K562 (cell line): ENCODE measurements around the gene RHO. TPM values are rescaled to one million over a fixed set of nuclear protein-coding genes. Genes with fewer than 3 reads are reported as not detected.

Experiments used
- ATAC-seq: fragments of 200-7000 bp; cut with Tn5 transposase; 3 replicates; pipeline ENCODE4 v1.9.1; 2020; ENCODE audit warnings: moderate library complexity
- BruUV-seq: library from RNA; stranded (reverse); fragments of 400-500 nt; replicated peaks from 2 replicates; lab custom pipeline; 2021; lab: Mats Ljungman, UMichigan
- CTCF ChIA-PET: fragments of 300-600 bp; formaldehyde crosslinking; extraction: SDS; loops from one replicate; lab custom pipeline; 2021; ENCODE audit warnings: low intra/inter-chr PET ratio; lab: Yijun Ruan, JAX
- POLR2A ChIA-PET: fragments of 300-600, 350-650 bp; sonication (Branson Sonifier 250); formaldehyde crosslinking; extraction: SDS; loops from one replicate; lab custom pipeline; 2021; ENCODE audit warnings: antibody characterized with exemption, inconsistent platforms; lab: Yijun Ruan, JAX
- DNase-seq, 4 experiments: peaks; one replicate each; pipeline versions ENCODE4 v3.0.0 to v3.0.0-alpha.2; 2011 to 2018; ENCODE audit warnings: low spot score in 3 of 4, mixed read lengths in 3 of 4; ENCODE audit errors: extremely low read depth in 1 of 4
- FAIRE-seq: peaks from 2 replicates; lab custom pipeline; 2011; peaks lifted over from hg19 to GRCh38; lab: Jason Lieb, UNC
- H2AFZ ChIP-seq: 2 replicates; pipeline ENCODE4 v1.6.0; 2011; ENCODE audit warnings: low read depth, low read length, control low read depth, inconsistent platforms
- H3K27ac ChIP-seq: fragments of 200-600 bp; 3 replicates; pipeline ENCODE4 v1.8.0; 2011; ENCODE audit warnings: low read depth, mild to moderate bottlenecking, control low read depth, inconsistent platforms, low read length, moderate library complexity, mixed read lengths; ENCODE audit errors: extremely low read depth
- H3K27me3 ChIP-seq, 2 experiments: fragments of 300-600 bp in 1 of 2; 2 replicates in 1 of 2; 3 replicates in 1 of 2; pipeline versions ENCODE4 v1.6.0 to v1.8.0; 2011; ENCODE audit warnings: inconsistent platforms in 2 of 2, low read length in 2 of 2, mild to moderate bottlenecking in 1 of 2, mixed read lengths in 1 of 2, moderate library complexity in 1 of 2; ENCODE audit not compliant: control insufficient read depth in 2 of 2, insufficient read depth in 2 of 2
- H3K36me3 ChIP-seq: fragments of 300-600 bp; 3 replicates; pipeline ENCODE4 v1.8.0; 2011; ENCODE audit warnings: mild to moderate bottlenecking, low read length, inconsistent platforms; ENCODE audit not compliant: control insufficient read depth, insufficient read depth
- H3K4me1 ChIP-seq, 2 experiments: fragments of 200-600 bp in 1 of 2; replicated peaks in 1 of 2; 2 replicates in 1 of 2; 3 replicates in 1 of 2; pipeline versions ENCODE4 v1.5.1 to v1.8.0; 2011; ENCODE audit warnings: inconsistent platforms in 2 of 2, low read length in 2 of 2, mild to moderate bottlenecking in 1 of 2, mixed read lengths in 1 of 2, moderate library complexity in 1 of 2; ENCODE audit not compliant: control insufficient read depth in 2 of 2, insufficient read depth in 2 of 2
- H3K4me2 ChIP-seq: 2 replicates; pipeline ENCODE4 v1.6.1; 2011; ENCODE audit warnings: low read length, control low read depth, inconsistent platforms, mixed read lengths; ENCODE audit not compliant: insufficient read depth
- H3K4me3 ChIP-seq: fragments of 200-600 bp; sonication (generic), shearing (Covaris generic); 2 replicates; pipeline ENCODE4 v1.5.1; 2016; ENCODE audit warnings: control low read depth, inconsistent platforms
- H3K79me2 ChIP-seq: fragments of 200-600 bp; 3 replicates; pipeline ENCODE4 v1.8.0; 2011; ENCODE audit warnings: low read length, inconsistent platforms; ENCODE audit not compliant: control insufficient read depth, insufficient read depth
- H3K9ac ChIP-seq, 2 experiments: 2 replicates each; pipeline versions ENCODE4 v1.6.0 to v1.6.1; 2011; ENCODE audit warnings: low read depth in 2 of 2, low read length in 2 of 2, control low read depth in 1 of 2, inconsistent platforms in 1 of 2, mild to moderate bottlenecking in 1 of 2, mixed read lengths in 1 of 2; ENCODE audit not compliant: insufficient read depth in 1 of 2
- H3K9me1 ChIP-seq: one replicate; pipeline ENCODE4 v1.6.0; 2011; ENCODE audit warnings: inconsistent platforms, mild to moderate bottlenecking, low read length, moderate library complexity; ENCODE audit not compliant: control insufficient read depth, insufficient read depth
- H3K9me3 ChIP-seq: replicated peaks from 2 replicates; pipeline ENCODE4 v1.5.1; 2011; ENCODE audit warnings: low read depth, low read length, inconsistent platforms; ENCODE audit not compliant: control insufficient read depth, insufficient read depth
- H4K20me1 ChIP-seq: replicated peaks from 2 replicates; pipeline ENCODE4 v1.6.1; 2011; ENCODE audit warnings: low read length, inconsistent platforms, mixed read lengths; ENCODE audit not compliant: control insufficient read depth, insufficient read depth
- EHMT2 ChIP-seq: fragments of 450-650 bp; IDR thresholded peaks from 2 replicates; pipeline ENCODE4 v1.6.1; 2018; ENCODE audit warnings: antibody characterized with exemption
- ELK1 ChIP-seq: sonication (generic); formaldehyde crosslinking; IDR thresholded peaks from 2 replicates; pipeline ENCODE4 v1.8.1; 2022; ENCODE audit warnings: missing genetic modification reagents
- KDM4B ChIP-seq, 2 experiments: fragments of 450-650 bp in 1 of 2; sonication (generic) in 1 of 2; IDR thresholded peaks; 2 replicates each; pipeline ENCODE4 v1.6.1; 2016 to 2017; ENCODE audit warnings: borderline replicate concordance in 2 of 2, antibody characterized with exemption in 1 of 2, low read depth in 1 of 2, mild to moderate bottlenecking in 1 of 2
- KLF1 ChIP-seq: fragments of 450-650 bp; IDR thresholded peaks from 2 replicates; pipeline ENCODE4 v1.6.1; 2016; ENCODE audit warnings: missing genetic modification characterization, missing compliant biosample characterization
- RREB1 ChIP-seq: fragments of 250-450 bp; sonication (Bioruptor Pico); IDR thresholded peaks from 2 replicates; pipeline ENCODE4 v1.4.0; 2020
- SREBF2 ChIP-seq: sonication (generic); formaldehyde crosslinking; IDR thresholded peaks from 2 replicates; pipeline ENCODE4 v1.4.0; 2020; ENCODE audit warnings: mild to moderate bottlenecking, missing genetic modification reagents
- whole genome bisulfite sequencing: fragments of 100-300 bp; shearing (Covaris generic); methylation state at CpG from one replicate; pipeline ENCODE4 v1.1.6; 2016; ENCODE audit warnings: low coverage, mixed read lengths; ENCODE audit not compliant: insufficient coverage; ENCODE audit errors: missing lambda C conversion rate; 5-methylcytosine and 5-hydroxymethylcytosine counted together
- in situ Hi-C: fragments of 300-500 bp; cut with MboI; formaldehyde crosslinking; loops from 4 replicates; pipeline ENCODE4 v1.15.0; 2018; ENCODE audit warnings: inconsistent platforms, mixed read lengths
- intact Hi-C: fragments of 100-400 bp; cut with micrococcal nuclease; formaldehyde crosslinking; loops from 2 replicates; pipeline ENCODE4 v1.14.2; 2022
- polyA plus RNA-seq, 8 experiments: library from polyadenylated mRNA; depleted of rRNA in 4 of 8; stranded (reverse) in 5 of 8; unstranded in 3 of 8; fragments of >200 nt; fragmentation: Nextera tagmentation in 2 of 8; fragmentation: Illumina TruSeq in 1 of 8; extraction: Ambion mirVana in 2 of 8; extraction: Trizol in 1 of 8; gene quantifications; 2 replicates each; pipeline versions ENCODE4 v1.2.1 to v1.2.3, GENCODE V29; 2011 to 2014; ENCODE audit warnings: inconsistent platforms in 1 of 8, missing spikeins in 1 of 8
- total RNA-seq, 7 experiments: library from RNA; depleted of rRNA in 6 of 7; stranded (reverse); fragments of >200 nt in 6 of 7; fragmentation: Illumina TruSeq in 2 of 7; extraction: Trizol in 2 of 7; gene quantifications; 2 replicates each; pipeline versions ENCODE4 v1.2.1 to v1.2.3, GENCODE V29; 2011 to 2021; ENCODE audit warnings: low replicate concordance in 1 of 7

The RHO gene
- total and polyA plus RNA-seq, 9 of the 15 experiments (the other 6 are each of a cell fraction or from before 2014, with no cell fraction given): not detected

GRCh38 chr3:129491794-129492193 lies 36.6 kb upstream of the RHO start:
- Histone ChIP-seq H3K36me3 (peaks cover 9% of the 10 kb centered on the region; the same call in 2 of the 3 replicates), H3K4me1 (peaks cover 2 to 6% of the 10 kb centered on the region in 2 experiments; a peak in 3 of 5 replicates), H3K79me2 (no peaks in the 10 kb centered on the region), H2AFZ (no peak overlapping the region), H4K20me1 (no peaks in the 10 kb centered on the region), H3K27ac (no peak overlapping the region), H3K9ac (no peak overlapping the region), H3K4me2 (no peak overlapping the region), H3K9me1 (no peaks in the 10 kb centered on the region), H3K4me3 (no peak overlapping the region), H3K9me3 (no peaks in the 10 kb centered on the region)
- FAIRE-seq (no peak), DNase-seq (no peak), ATAC-seq (no peak)
- POLR2A ChIA-PET: interaction anchor here (1.1 kb wide), 1 partner anchor 13 kb away, joined by 3 read pairs; no protein-coding TSS in a partner anchor
- 84% methylated on average over 9 of the region's 9 CpGs for WGBS
- CTCF ChIA-PET: interaction anchor here (0.6 kb wide), 1 partner anchor 109 kb away, joined by 3 read pairs; no protein-coding TSS in a partner anchor
- no TSS peak for BruUV-seq
- intact Hi-C loops: loop anchor here (2.0 to 10.0 kb wide), 3 partner anchors 109 to 443 kb away; no protein-coding TSS in a partner anchor
- TF ChIP-seq EHMT2 (no peak), KDM4B (IDR thresholded peaks at IDR 0.05; ENCODE audit: borderline replicate concordance in 2 of 2, low read depth in 1 of 2) (no peak), RREB1 (CRISPR knock-in tag) (no peak), SREBF2 (CRISPR knock-in tag) (no peak), ELK1 (CRISPR knock-in tag) (no peak), KLF1 (tag) (no peak)
- TF ChIP-seq, all 486 proteins: peak for 0
- in situ Hi-C loops: loop anchor here (10.0 kb wide), 1 partner anchor 443 kb away; no protein-coding TSS in a partner anchor
- H3K27me3 ChIP-seq: no peaks in the 10 kb centered on the region
